GM23248 (cell line): ENCODE results near the gene BRAF. TPM values are rescaled to one million over a fixed set of nuclear protein-coding genes. Genes with fewer than 3 reads are reported as not detected.
"Not testable (repeated sequence)": the region's sequence is repeated elsewhere in the genome, so short reads cannot be mapped to it uniquely, and the experiment has no call there.

Experiments
- DNase-seq: peaks from one replicate; pipeline ENCODE4 v3.0.0-alpha.2; 2015
- H2AFZ ChIP-seq: fragments of 200-600 bp; sonication (generic); 2 replicates; pipeline ENCODE4 v1.6.1; 2016; ENCODE audit warnings: antibody characterized with exemption
- H3F3A ChIP-seq: fragments of 200-600 bp; sonication (generic); 2 replicates; pipeline ENCODE4 v1.6.1; 2016; ENCODE audit warnings: mild to moderate bottlenecking, antibody characterized with exemption, mixed run types; ENCODE audit not compliant: insufficient read depth
- H3K27ac ChIP-seq: fragments of 200-600 bp; sonication (generic); 2 replicates; pipeline ENCODE4 v1.5.1; 2016; ENCODE audit warnings: mild to moderate bottlenecking
- H3K27me3 ChIP-seq: fragments of 200-600 bp; sonication (generic); replicated peaks from 2 replicates; pipeline ENCODE4 v1.6.1; 2016; ENCODE audit warnings: mild to moderate bottlenecking; ENCODE audit not compliant: insufficient read depth
- H3K36me3 ChIP-seq: fragments of 200-600 bp; sonication (generic); 2 replicates; pipeline ENCODE4 v1.6.1; 2016; ENCODE audit warnings: low read depth, mild to moderate bottlenecking
- H3K4me1 ChIP-seq: fragments of 200-600 bp; sonication (generic); 2 replicates; pipeline ENCODE4 v1.6.1; 2016; ENCODE audit warnings: mild to moderate bottlenecking; ENCODE audit not compliant: insufficient read depth
- H3K4me2 ChIP-seq: fragments of 200-600 bp; sonication (generic); one replicate; pipeline ENCODE4 v1.6.1; 2016; ENCODE audit warnings: mild to moderate bottlenecking; ENCODE audit not compliant: unreplicated experiment
- H3K4me3 ChIP-seq: fragments of 200-600 bp; sonication (generic); 2 replicates; pipeline ENCODE4 v1.5.1; 2016; ENCODE audit warnings: mild to moderate bottlenecking
- H3K79me2 ChIP-seq: fragments of 200-600 bp; sonication (generic); 2 replicates; pipeline ENCODE4 v1.6.1; 2016; ENCODE audit warnings: mild to moderate bottlenecking; ENCODE audit not compliant: insufficient read depth
- H3K9ac ChIP-seq: fragments of 200-600 bp; sonication (generic); 2 replicates; pipeline ENCODE4 v1.6.1; 2016; ENCODE audit warnings: mild to moderate bottlenecking
- H3K9me2 ChIP-seq: fragments of 200-600 bp; sonication (generic); 2 replicates; pipeline ENCODE4 v1.6.1; 2016; ENCODE audit warnings: mixed run types, mild to moderate bottlenecking, moderate library complexity; ENCODE audit not compliant: insufficient read depth
- H3K9me3 ChIP-seq: fragments of 200-600 bp; sonication (generic); one replicate; pipeline ENCODE4 v1.6.1; 2017; ENCODE audit warnings: low read depth
- H4K20me1 ChIP-seq: fragments of 200-600 bp; sonication (generic); 2 replicates; pipeline ENCODE4 v1.6.0; 2016; ENCODE audit not compliant: insufficient read depth
- EZH2 ChIP-seq: fragments of 200-600 bp; sonication (generic); IDR thresholded peaks from 2 replicates; pipeline ENCODE4 v1.6.1; 2018; ENCODE audit warnings: antibody characterized with exemption, mild to moderate bottlenecking; ENCODE audit not compliant: insufficient read depth, poor library complexity, severe bottlenecking
- EZH2phosphoT487 ChIP-seq: fragments of 200-600 bp; sonication (generic); IDR thresholded peaks from 2 replicates; pipeline ENCODE4 v1.6.1; 2018; ENCODE audit warnings: antibody characterized with exemption, moderate library complexity, mild to moderate bottlenecking, low read depth; ENCODE audit not compliant: insufficient read depth
- WGBS, 2 experiments: methylation state at CpG; one replicate each; pipeline ENCODE4 v1.1.6; 2015 to 2017; ENCODE audit warnings: low lambda C conversion rate in 2 of 2, low coverage in 1 of 2; ENCODE audit errors: missing lambda C conversion rate in 2 of 2; 5-methylcytosine and 5-hydroxymethylcytosine counted together
- in situ Hi-C: fragments of 300-500 bp; cut with MboI; formaldehyde crosslinking; loops from 2 replicates; pipeline ENCODE4 v1.15.0; 2020
- polyA plus RNA-seq: library from polyadenylated mRNA; unstranded; fragments of >200 nt; fragmentation: Nextera tagmentation; extraction: Ambion mirVana; gene quantifications from 2 replicates; pipeline ENCODE4 v1.2.1, GENCODE V29; 2016
- total RNA-seq: library from RNA; depleted of rRNA; stranded (reverse); fragments of >200 nt; shearing (Covaris generic); gene quantifications from 2 replicates; pipeline ENCODE4 v1.2.3, GENCODE V29; 2014

The BRAF gene
- total and polyA plus RNA-seq, 2 experiments from 2014 or later, result 5.8 to 11.0 TPM

GRCh38 chr7:140940898-140941297 lies 16.2 kb upstream of the BRAF start:
- Histone ChIP-seq H3K4me2 (no peak overlapping the region), H3K9me3 (no peaks in the 10 kb centered on the region), H3K4me3 (no peak overlapping the region), H3K27ac (no peak overlapping the region), H3K79me2 (no peaks in the 10 kb centered on the region), H3K27me3 (no peaks in the 10 kb centered on the region), H2AFZ (no peak overlapping the region), H3K36me3 (no peaks in the 10 kb centered on the region), H3K9me2 (no peaks in the 10 kb centered on the region), H3K4me1 (no peaks in the 10 kb centered on the region), H3K9ac (no peak overlapping the region), H3F3A (no peaks in the 10 kb centered on the region), H4K20me1 (no peaks in the 10 kb centered on the region)
- in situ Hi-C loops, result no loop called here
- DNase-seq, result peak; percentile 4
- WGBS, 2 experiments, result 36 to 50% methylated on average over 1 of the region's 1 CpG
- TF ChIP-seq EZH2, result no peak
- TF ChIP-seq EZH2phosphoT487, result no peak

- Histone ChIP-seq H3K9ac (no peak overlapping the region), H3K27ac (no peak overlapping the region), H3F3A (no peaks in the 10 kb centered on the region), H3K4me3 (no peak overlapping the region), H3K9me3 (no peaks in the 10 kb centered on the region), H2AFZ (no peak overlapping the region), H3K79me2 (no peaks in the 10 kb centered on the region), H3K27me3 (no peaks in the 10 kb centered on the region), H3K4me1 (no peaks in the 10 kb centered on the region), H3K9me2 (no peaks in the 10 kb centered on the region), H4K20me1 (no peaks in the 10 kb centered on the region), H3K4me2 (no peak overlapping the region), H3K36me3 (no peaks in the 10 kb centered on the region)
- TF ChIP-seq EZH2phosphoT487 (no peak), EZH2 (no peak)
- DNase-seq, result no peak
- 30 to 34% methylated on average over 3 of the region's 3 CpGs for WGBS, 2 experiments
- in situ Hi-C loops, result no loop called here
These were observed 13.1 kb upstream of the BRAF start for GRCh38 chr7:140937702-140938264.

GRCh38 chr7:140928491-140929309 lies 4.0 kb upstream of the BRAF start:
- H4K20me1 ChIP-seq, result no peaks in the 10 kb centered on the region
- no peaks in the 10 kb centered on the region for H3K4me1 ChIP-seq
- no peak overlapping the region for H2AFZ ChIP-seq
- peaks cover 7% of the 10 kb centered on the region for H3K79me2 ChIP-seq
- no peak overlapping the region for H3K4me3 ChIP-seq
- no peak overlapping the region for H3K27ac ChIP-seq
- in situ Hi-C loops, result no loop called here
- no peaks in the 10 kb centered on the region for H3K9me3 ChIP-seq
- H3F3A ChIP-seq, result peaks cover 7% of the 10 kb centered on the region; the same call in 1 of the 2 replicates
- peaks cover 7% of the 10 kb centered on the region; the same call in 1 of the 2 replicates for H3K27me3 ChIP-seq
- TF ChIP-seq EZH2phosphoT487 (no peak), EZH2 (no peak)
- H3K9me2 ChIP-seq, result no peaks in the 10 kb centered on the region
- DNase-seq, result no peak
- no peak overlapping the region for H3K4me2 ChIP-seq
- no peak overlapping the region for H3K9ac ChIP-seq
- no peaks in the 10 kb centered on the region for H3K36me3 ChIP-seq
- WGBS, 2 experiments, result 34 to 45% methylated on average over 4 of the region's 4 CpGs

GRCh38 chr7:140927945-140928344 lies 3.2 kb upstream of the BRAF start:
- H3K9ac ChIP-seq, H3K4me1 ChIP-seq, H3K4me3 ChIP-seq, H2AFZ ChIP-seq, in situ Hi-C loops, H3K4me2 ChIP-seq, H3F3A ChIP-seq, DNase-seq, H3K27ac ChIP-seq, H3K9me3 ChIP-seq, H4K20me1 ChIP-seq, H3K36me3 ChIP-seq, H3K9me2 ChIP-seq, H3K27me3 ChIP-seq: not testable (repeated sequence)
- WGBS, 2 experiments, result 36 to 39% methylated on average over 4 of the region's 4 CpGs
- peaks cover 15% of the 10 kb centered on the region for H3K79me2 ChIP-seq
